Stimulated activated CD4-positive, alpha-beta T cell treated with anti-CD3 and anti-CD28 coated beads, Interleukin-4, amount 100 ng/mL, for 1 hour (primary cell): ENCODE results near the gene TUBGCP4.

Source experiments
- DNase-seq: peaks from one replicate; pipeline ENCODE4 v3.0.0-alpha.2; 2020

The TUBGCP4 gene

GRCh38 chr15:43406189-43406588 lies 35.3 kb downstream of the TUBGCP4 start:
- DNase-seq: no peak

DNA sequence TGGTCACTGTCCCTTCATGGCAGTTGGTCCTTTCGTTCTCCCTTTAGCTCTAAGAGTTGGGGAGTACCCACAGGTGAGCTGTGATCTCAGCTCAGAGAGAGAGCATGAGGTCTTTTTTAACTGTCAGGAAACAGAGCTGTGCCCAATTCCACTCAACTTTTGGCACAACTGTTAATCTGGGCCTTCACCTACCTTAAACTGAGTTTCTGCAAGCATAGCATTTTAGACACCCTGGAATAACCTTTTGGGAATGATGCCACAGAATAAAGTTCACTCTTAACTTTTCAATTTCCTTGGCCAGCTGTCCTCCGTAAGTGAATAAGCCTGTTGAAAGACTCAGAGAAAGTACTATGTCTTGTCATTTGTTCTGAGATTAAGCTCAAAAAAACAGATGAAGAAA lies 35.9 kb downstream of the TUBGCP4 start:
- no peak for DNase-seq

DNA sequence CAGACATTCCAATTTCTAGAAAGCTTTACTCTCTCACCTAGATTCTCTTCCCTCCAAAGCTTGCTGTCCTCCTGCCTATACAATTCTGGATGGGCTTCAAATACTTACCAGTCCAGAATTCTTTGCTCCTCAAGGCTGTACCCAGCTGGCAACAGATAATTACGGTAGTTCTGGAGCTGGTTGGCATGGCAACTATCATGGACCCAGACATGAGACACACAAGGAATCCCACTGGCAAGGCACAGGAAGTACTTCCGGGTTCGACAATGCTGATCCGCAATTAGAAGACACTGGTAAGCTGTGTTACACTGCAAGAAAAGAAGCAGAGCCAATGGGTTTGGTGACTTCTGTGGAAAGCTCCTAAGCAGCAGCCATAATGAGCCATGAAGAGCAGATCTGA lies 37.9 kb downstream of the TUBGCP4 start:
- no peak for DNase-seq

DNA sequence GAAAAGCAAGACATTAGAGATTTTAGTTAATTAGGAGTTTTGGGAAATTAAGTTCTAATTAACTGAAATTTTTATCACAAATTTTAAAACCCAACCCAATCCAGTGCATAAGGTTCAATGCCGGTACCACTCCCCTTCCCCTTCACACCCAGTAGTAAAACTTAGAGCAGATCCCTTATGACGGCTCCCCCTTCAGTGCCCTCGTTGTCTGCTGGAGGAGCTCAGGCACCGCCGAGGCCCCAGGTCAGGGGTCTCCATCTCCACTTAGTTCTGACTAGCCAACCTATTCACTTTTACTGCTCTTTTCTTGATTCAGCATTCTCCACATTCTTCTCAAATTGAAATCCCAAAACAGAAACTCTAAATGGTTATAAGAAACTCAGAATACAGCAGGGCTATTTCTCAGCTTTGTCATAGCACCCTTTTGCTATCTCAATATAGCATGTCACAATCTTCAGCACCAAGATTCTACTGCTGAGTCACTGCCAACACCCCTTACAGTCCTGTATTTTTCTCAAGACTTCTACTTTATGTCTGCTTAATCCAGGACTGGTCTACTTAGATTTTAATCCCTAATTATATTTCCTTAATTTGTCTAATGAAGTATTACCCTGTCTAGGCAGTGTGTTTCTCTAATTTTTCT lies 39.8 kb downstream of the TUBGCP4 start:
- DNase-seq: no peak

DNA sequence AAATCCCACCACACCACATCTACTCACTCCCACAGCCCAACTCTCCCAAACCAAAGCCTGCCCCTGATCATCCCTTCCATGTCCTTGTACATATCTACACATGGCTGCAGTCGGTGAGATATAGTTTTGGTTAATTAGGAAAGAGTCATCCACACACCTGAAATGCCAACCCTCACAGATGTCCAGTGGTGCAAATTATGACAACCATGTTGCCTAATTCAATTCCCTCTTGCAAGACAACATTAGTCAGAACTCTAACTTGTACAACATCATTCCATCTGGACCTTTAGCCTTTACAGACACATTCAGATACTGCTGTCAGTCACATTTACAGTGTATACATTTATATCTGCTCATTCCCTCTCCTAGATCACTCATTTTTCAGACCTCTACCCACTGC lies 41.2 kb downstream of the TUBGCP4 start:
- DNase-seq: no peak

GRCh38 chr15:43414196-43414595 lies 43.3 kb downstream of the TUBGCP4 start:
- DNase-seq: no peak

DNA sequence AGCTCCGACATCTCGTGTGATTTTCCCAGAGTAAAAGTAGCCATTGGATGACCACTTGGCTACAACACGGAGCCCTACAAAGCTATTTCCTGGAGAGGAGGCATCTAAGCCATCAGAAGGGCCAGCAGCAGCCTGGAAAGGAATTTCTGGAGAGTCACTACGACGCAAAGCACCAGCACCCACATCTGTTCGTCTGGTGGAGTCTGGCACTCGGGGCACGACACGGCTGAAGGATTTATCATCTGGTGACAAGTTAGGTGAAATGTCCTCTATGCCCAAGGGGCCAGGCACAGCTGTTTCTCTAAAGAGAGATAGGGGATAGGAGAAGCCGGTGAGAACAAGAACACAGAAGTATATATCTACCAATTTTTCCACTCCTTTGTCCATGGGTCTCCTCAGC lies 49.5 kb downstream of the TUBGCP4 start:
- DNase-seq: no peak

- no peak for DNase-seq
Observed at GRCh38 chr15:43420876-43421275, 50.0 kb downstream of the TUBGCP4 start.

DNA sequence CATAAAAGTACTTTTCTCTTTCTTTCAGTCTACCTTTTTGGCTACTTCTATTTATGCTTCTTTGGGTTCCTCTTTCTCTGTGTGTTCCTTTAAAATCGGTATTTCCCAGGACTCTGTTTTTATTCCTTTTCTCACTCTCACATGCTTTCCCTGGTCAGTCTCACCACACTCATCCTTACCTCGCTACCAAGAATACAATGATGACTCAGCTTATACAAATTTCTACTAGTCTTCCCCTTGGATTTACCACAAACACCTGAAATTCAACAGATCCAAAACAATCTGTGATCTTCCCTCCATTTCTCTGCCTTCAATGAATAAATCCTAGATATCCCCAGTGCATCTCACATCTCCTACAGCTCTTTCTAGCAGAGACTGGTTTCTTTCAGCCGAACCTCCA lies 52.9 kb downstream of the TUBGCP4 start:
- DNase-seq: no peak

GRCh38 chr15:43429687-43430086 lies 58.8 kb downstream of the TUBGCP4 start:
- DNase-seq: no peak

- DNase-seq: no peak
Observed at GRCh38 chr15:43433165-43433564, 62.3 kb downstream of the TUBGCP4 start.

- no peak for DNase-seq
Observed at GRCh38 chr15:43433661-43434303, 62.9 kb downstream of the TUBGCP4 start.

- DNase-seq: no peak
Observed at GRCh38 chr15:43434446-43434845, 63.5 kb downstream of the TUBGCP4 start.

- no peak for DNase-seq
Observed at GRCh38 chr15:43436395-43436794, 65.5 kb downstream of the TUBGCP4 start.

- DNase-seq: no peak
Observed at GRCh38 chr15:43439268-43439667, 68.4 kb downstream of the TUBGCP4 start.

DNA sequence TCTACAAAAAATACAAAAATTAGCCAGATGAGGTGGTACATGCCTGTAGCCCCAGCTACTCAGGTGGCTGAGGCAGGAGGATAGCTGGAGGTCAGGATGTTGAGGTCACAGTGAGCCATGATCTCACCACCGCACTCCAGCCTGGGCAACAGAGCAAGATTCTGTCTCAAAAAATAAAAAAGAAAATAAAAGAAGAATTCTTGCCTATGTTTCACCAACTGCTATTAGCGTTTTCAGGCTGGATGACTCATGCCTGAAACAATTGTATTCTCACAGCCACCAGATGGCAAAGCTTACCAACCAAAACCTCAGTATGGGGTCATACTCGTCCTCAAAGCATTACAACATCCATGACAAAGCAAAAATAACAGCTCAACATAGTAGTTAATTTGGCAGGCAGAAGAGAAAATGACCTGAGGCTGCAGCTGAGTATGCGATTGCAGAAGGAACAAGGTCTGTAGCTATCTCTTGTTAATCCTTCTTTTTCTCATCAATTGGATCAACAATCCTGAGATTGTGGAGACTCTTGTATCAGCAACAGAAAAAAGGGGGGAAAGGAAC lies 69.9 kb downstream of the TUBGCP4 start:
- DNase-seq: peak; percentile 4

DNA sequence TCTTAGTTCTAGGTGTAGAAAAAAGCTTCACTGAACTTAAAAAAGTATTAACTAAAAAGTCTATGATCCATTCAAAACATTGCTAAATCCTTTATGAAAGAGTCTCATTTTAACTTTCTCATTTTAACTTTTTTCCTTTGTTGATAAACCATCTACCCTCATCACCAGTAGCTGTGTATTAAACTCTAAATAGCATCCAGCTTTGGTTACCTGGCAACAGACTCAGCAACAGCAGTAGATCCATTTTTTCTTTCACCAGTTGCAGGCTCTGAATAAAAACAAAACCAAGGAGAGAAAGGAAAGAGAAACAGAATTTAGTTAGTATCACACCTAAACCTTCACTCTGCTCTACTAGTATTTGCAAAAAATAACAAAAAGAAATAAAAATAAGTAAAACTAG lies 70.4 kb downstream of the TUBGCP4 start:
- no peak for DNase-seq

GRCh38 chr15:43446344-43446743 lies 75.4 kb downstream of the TUBGCP4 start:
- DNase-seq: no peak

- no peak for DNase-seq
Observed at GRCh38 chr15:43449981-43450380, 79.1 kb downstream of the TUBGCP4 start.
